ENCODE measurements around the gene GFOD2. TPM values are rescaled to one million over a fixed set of nuclear protein-coding genes. Genes with fewer than 3 reads are reported as not detected.
A peak's percentile ranks its signal among the peaks of the same experiment; 100 is the strongest.

The GFOD2 gene
- polyA plus RNA-seq, 3 donors: 23.6 to 26.2 (median 24.6) TPM

DNA sequence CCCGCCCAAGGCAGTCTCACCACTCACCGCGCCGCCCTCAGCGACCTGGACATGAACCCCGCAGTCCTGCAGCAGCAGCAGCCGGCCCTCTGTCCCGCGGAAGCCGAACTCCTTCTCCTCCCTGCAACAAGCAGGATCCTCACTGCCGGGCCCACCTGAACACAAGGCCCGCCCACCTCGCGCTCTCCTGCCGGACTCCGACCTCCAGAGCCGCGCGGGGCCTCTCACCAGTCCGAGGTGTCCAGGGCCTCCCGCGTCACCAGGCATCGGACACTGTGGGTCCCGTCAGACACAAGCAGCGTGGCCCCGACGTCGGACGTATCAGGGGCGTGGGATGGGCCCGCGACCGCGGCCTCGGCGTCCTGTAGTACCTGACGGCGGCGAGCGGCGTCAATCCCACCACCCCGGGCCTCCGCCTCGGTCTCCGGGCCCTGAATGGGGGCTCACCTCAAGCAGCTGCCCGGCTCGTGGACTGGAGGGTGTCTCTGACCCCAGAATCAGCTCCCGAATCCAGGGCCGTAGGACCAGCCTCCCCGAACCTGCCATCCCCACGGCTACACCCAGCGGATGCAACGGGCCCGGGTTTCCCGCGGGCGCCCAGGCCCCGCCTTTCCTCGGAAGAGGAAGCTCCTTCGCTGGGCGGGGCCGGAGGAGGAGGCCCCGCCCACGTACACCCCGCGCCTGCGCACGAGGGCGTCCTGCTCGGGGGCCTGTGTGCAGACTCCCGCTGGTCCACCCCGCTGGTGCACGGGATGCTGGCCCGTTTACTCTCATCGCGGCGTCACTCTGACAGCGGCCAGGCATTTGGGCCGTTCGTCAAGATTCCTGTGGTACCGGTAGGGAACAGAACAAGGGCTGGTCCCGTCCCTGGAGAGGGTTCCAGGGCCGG is 59.2 kb downstream of the GFOD2 start, which contains the start of gene ACD:
Gene ACD (minus strand): TSS at position 586 of the 889 bp plus-strand sequence. CDS start 40 bp downstream, at position 546.
- peak; percentile 90 for DNase-seq

DNA sequence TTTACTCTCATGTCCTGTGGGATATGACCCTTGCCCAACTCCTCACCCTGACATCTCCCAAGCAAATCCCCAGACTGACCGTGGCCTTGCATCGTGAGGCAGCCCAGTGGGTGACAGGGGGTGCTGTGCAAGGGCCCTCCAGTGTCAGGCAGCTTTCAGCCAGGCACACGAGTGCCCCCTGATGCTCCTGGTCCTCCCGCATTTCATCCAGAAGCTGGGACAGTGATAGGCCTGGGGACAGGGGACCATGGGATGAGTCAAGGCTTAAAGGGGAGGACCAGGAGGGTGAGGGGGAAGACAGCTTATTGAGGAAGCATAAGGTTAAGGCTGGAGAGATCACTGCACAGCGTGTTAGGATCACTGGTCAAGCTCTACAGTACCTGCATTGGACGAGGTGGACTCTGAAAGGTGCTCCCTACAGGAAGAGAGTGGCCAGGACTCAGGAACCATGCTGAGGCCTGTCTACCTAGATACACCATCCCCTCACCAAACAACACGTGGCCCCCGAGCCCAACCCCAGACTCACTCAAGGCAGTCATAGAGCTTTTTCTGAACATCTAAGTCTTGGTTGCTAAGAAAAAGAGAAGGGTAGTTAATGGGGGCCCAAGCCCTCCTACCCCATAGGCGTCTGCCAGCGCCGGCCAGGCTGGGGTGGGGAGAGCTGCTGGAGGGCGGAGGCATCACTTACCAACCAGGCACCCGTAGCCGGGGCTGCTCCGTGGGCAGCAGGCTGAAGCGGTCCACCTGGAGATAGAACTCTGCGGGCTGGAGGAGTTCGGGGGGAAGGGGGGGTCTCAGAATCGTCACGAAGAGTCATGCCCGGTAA is 60.1 kb downstream of the GFOD2 start:
- DNase-seq: no peak

DNA sequence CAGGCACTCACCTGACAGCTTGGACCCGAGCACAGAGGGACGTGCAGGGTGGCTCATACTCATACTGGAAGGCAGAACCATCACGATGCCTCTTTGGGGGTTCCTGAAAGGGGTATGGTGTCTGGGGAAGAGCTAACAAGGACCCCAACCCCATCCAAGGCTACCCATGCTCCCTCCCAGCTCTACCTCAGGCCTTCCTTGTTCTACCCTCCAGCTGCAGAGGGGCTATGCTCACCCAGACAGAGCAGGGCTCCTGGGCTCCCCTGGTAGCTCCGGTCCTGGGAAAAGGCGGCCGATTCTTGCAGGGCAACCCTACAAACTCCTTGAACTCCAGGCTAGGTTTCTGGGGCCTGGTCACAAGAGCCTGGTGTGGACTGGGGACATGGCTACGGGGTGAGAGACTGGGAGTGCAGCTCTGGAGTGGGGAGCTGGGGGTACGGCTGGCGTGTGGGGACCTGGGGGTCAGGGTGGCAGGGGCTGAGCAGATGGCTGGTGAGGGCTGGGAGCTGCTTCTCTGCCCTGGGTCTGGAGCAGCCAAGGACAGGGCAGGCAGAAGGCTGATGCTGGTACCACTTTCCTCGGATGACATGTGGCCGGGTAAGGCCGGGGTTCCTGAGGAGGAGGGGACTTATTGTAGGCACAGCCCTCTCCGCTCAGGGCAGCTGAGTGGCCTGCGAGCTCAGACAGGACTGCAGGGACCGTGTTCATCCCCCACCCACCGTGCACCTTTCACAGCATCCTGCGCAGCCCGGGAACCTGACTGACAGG is 61.2 kb downstream of the GFOD2 start:
- no peak for DNase-seq

DNA sequence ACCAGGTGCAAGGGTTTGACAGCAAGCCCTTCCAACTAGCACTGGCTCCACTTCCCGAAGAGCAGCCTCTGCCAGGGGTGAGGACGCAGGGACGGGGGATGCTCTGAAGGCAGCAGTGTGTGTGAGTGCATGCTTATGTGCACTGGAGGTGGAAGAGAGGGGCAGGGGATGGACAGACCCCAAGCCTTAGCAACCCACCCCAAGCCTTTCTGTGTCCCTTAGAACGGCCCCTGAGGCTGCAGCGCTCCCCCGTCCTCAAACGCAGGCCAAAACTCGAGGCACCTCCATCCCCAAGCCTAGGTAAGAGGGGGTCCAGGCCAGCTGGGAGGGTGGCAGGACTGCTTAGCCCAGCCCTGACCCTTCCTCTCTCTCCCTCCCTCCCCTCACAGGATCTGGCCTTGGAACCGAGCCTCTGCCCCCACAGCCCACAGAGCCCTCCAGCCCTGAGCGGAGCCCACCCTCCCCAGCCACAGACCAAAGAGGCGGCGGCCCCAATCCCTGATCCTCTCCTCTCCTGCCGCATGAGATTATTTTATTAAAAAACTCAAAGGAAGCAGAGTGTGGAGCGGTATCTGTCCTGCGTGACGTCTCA is 62.0 kb downstream of the GFOD2 start:
- no peak for DNase-seq

DNA sequence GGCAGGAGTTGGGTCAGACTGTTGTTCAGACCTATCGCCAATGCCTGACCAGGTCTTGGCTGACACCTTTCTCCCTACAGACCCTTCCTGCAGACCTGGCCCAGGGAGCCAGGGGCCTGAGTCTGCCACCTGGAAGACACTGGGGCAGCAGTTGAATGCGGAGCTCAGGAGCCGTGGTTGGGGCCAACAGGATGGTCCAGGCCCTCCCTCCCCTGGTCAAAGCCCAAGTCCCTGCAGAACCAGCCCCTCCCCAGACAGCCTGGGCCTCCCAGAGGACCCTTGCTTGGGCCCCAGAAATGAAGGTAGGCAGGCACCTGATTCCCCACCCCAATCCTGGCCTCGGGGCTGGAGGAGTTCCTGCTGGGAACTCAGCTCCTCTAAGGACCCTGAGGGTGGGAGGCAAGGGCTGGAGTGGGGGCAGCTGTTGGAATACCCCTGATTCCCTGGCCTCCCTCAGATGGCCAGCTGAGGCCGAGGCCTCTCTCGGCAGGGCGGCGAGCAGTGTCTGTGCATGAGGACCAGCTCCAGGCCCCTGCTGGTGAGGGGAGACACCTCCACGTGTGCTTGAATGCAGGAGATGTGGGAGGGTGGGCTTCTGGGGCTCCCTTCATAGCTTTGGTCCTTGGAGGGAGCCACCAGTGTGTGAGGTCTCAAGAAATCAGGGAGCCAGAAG is 62.6 kb downstream of the GFOD2 start:
- no peak for DNase-seq

DNA sequence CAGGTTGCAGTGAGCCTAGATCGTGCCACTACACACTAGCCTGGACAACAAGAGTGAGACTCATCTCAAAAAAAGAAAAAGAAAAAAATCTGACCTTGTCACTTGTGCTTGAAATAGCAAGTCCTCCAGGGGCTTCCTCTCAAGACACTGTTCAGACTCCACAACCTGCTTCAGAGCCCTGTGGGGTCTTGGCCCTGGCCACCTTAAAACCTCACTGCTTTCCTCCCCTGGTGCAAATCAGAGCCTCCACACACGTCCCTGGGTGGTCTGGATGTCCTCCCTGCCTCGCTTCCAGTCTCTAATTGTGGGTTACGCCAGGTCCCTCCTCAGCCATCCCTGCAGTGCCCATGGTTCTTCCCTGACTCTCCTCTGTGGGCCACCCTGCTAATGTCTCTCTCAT is 63.8 kb downstream of the GFOD2 start:
- DNase-seq: no peak

DNA sequence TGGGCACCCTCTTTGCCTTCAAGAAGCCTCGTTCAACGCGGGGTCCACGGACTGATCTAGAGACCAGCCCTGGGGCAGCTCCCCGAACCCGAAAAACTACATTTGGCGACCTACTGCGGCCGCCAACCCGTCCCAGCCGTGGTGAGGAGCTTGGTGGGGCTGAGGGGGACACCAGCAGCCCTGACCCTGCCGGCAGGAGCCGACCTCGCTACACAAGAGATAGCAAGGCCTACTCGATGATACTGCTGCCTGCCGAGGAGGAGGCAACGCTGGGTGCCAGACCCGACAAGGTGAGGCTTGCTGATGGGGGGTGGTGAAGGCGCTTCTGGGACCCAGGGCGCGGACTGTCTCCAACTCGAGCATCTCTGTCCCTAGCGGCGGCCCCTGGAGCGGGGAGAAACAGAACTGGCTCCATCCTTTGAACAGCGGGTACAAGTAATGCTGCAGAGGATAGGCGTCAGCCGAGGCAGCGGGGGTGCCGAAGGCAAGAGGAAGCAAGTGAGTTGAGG is 64.7 kb downstream of the GFOD2 start:
- DNase-seq: no peak

DNA sequence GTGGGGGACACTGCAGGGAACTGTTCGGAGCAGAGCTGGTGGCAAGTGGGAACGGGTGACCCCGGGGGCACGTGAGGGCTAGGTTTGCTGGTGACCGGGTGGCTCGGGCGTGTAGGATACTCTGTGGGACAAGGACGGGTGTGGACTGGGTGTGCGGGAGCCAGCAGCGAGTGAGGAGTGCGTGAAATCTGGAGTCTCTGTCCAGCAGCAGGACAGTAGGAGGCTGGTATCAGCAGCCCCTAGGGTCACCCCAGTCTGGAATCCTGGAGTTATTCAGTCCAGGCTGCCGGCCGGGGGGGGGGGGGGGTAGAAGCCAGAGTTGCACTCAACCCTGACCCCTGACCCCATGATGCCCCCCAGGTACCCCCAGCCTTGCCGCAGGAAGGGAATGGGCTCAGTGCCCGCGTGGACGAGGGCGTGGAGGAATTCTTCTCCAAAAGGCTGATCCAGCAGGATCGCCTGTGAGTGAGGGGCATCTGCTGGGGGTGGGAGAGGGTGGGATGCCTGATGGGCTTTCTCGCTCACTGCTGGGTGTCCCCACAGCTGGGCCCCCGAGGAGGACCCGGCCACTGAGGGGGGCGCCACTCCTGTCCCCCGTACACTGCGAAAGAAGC is 65.2 kb downstream of the GFOD2 start:
- no peak for DNase-seq

DNA sequence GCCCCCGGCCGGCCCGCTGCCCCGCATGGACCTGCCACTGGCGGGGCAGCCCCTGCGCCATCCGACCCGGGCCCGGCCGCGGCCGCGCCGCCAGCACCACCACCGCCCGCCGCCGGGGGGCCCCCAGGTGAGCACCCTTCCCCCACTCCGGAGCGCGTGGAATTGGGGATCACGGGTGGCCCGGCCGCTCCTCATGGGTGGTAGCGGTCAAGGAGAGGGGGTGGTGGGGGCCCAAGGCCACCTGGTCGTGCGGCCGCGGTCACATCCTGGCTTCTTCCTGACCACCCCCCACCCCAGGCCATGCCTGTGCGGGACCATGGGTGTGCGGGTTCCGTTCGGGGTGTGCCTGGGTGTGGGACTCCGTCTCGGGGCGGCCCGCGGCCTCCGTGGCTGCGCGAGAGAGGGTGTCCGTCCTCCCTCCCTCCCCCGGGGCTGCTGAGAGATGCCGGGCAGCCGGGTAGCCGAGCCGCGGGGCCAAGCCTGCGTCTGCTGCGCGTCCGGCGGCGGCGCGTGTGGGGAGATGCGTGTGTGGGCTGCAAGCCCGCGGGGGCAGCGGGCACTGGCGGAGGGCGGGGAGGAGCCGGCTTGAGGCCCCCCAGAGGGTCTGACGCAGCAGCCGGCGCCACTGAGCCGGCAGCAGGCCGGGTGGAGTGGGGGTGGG is 65.9 kb downstream of the GFOD2 start:
- no peak for DNase-seq

DNA sequence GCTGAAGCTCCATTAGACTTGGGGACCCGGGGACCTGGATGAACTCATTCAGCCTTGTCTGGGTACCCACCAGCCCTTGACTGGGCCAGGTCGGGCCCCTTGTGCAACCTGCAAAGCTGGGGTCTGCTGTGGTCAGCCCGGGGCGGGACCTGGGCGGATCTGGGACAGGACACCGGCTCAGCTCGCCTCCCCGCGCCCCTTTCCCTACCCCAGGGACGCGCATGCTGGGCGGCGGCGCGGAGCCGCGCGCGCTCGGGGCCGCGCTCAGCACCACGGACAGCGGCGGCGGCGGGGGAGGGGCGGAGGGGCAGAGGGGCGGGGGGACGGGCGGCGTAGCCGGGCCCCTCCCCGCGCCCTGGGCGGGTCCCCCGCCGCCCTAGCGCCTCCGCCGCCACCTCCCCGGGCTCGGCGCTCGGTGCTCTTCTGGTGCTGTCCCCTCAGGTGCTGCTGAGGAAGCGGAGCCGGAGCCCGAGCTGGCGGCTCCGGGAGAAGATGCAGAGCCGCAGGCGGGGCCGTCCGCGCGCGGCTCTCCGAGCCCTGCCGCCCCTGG is 66.5 kb downstream of the GFOD2 start:
- DNase-seq: no peak

DNA sequence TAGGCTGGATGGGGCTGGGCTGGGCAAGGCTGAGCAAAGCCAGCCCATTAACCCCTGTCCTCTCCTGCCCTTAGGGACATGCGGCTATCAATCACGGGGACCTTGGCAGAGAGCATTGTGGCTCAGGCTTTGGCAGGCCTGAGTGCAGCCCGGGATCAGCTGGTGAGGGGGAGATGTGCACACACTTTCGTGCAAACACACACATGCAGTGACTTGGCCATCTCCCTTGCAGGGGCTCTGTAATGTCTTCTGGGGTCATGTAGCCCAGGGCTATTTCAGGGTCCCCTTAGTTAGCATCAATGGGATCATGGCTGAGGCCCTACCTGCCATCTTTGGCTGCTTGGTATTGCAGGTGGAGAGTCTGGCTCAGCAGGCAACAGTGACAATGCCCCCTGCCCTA is 67.3 kb downstream of the GFOD2 start:
- DNase-seq: no peak

DNA sequence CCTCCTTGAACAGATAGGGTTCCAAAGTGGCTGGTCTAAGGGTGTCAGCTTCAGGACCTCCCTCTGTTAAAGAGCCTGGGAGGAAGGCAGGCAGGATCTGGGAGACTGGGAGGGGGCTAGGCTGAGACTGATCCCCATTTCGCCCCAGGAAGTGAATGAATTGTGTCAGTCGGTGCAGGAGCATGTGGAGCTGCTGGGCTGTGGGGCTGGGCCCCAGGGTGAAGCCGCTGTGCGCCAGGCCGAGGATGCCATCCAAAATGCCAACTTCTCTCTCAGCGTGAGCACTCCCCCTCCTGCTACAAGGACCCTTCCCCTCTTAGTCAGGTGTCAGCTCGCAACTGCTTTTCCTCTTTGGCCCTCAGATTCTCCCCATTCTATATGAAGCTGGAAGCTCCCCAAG is 68.1 kb downstream of the GFOD2 start:
- DNase-seq: no peak

DNA sequence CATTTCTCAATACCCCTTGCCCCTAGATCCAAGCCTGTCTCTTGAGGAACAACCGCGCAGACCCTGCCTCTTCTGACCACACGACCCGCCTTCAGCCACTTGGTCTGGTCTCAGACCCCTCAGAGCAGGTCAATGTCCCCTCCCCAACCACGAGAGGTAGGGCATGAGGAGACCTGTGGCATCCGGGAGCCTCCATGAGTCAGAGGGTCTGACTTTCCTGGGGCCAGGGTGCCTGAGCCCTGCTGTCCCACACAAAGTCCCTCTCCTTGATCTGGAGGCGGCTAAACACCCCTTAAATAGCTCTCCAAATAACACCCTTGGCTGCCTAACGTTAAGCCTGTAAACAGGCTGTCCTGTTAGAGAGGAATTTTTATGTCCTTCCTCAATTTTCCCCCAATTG is 69.1 kb downstream of the GFOD2 start:
- no peak for DNase-seq

DNA sequence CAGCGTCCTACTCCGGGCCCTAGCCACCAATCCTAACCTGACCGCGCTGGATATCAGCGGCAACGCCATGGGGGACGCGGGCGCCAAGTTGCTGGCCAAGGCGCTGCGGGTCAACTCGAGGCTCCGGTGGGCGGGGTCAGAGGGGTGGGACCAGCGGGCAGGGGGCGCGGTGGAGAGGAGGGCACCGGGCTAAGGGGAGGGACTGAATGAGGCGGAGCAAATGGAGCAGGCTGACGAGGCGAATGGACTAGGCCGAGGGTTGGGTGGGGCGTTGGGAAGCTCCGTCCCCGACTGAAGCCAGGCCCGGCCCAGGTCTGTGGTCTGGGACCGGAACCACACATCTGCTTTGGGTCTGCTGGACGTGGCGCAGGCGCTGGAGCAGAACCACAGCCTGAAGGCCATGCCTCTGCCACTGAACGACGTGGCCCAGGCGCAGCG is 69.6 kb downstream of the GFOD2 start:
- no peak for DNase-seq

DNA sequence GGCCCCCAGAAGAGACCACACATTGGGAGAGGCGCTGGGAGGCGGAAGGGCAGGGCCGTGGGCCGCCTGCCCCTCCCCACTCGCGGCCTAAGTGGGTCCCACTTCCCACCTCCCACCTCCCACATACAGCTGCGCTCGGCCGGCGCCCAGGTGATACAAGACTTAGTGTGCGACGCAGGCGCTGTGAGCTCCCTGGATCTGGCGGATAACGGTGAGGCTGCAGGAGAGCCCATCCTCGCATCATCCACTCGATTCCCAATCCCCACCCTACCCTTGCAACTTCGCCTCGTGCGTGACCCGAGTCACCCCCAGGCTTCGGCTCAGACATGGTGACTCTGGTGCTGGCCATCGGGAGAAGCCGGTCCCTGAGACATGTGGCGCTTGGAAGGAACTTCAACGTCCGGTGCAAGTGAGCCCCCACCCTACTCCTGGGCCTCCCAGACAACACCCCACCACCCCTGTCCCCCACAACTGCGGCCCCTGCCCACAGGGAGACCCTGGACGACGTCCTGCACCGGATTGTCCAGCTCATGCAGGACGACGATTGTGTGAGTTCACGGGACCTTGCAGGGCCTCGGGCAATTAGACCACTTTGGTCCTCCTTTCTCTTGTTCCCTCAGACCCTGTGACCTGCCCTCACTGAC is 70.2 kb downstream of the GFOD2 start:
- DNase-seq: no peak

DNA sequence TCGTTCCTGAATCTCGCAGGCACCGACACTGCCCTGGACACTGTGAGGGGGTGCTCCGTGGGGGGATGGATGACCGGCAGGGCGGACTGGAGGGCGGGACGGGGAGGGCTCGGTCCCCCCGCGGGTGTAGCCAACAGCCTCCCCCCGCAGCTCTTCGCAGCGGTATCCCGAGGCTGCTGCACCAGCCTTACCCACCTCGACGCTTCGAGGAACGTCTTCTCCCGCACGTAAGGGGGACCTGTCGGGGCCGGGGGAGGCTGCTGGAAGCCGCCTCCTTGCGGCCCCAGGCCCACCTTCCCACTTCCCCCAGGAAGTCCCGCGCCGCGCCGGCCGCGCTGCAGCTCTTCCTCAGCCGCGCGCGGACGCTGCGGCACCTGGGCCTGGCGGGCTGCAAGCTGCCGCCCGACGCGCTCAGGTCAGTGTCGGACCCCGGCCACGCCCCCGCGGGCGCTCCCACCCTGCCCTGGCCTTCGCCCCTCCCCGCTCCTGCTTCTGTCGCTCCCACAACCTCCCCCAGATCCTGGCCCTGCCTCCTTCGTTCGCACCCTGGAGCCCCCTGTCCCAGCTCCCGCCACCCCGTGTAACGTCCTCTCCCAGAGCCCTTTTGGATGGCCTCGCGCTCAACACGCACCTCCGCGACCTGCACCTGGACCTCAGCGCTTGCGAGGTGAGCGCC is 70.9 kb downstream of the GFOD2 start:
- DNase-seq: no peak

DNA sequence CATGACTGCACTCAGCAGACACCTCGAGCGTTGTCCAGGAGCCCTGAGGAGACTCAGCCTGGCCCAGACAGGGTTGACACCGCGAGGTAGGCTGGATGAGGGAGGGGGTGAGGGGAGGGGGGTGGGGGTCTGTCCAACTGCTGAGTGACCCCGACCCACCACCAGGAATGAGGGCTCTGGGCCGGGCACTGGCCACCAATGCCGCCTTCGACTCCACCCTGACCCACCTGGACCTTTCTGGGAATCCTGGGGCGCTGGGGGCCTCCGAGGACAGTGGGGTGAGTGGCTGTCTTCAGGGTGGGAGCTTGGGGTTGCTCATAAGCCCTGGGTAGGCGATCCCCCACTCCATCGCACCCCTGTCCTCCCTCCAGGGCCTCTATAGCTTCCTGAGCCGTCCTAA is 71.4 kb downstream of the GFOD2 start:
- DNase-seq: no peak

DNA sequence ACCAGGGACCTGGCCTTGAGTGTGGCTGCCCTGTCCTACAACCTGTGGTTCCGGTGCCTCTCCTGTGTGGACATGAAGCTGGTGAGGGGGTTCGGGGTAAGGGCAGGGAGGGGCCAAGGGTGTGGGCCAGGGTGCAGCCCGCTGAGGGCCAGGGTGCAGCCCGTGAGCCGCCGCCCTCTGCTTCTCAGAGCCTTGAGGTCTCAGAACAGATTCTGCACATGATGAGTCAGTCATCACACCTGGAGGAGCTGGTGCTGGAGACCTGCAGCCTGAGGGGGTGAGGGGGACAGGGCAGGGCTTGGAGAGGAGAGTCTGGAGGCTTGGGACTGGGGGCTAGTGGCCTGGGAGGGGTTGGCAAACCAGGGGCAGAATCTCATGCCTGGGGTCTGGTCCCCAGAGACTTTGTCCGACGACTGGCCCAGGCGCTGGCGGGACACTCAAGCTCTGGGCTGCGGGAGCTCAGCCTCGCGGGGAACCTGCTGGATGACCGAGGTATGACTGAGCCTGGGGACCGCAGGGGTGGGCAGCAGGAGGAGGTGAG is 71.9 kb downstream of the GFOD2 start:
- DNase-seq: no peak
